GM23338 (cell line): Measurements from ENCODE around the gene CACNB1. TPM values are rescaled to one million over a fixed set of nuclear protein-coding genes. Genes with fewer than 3 reads are reported as not detected.

ENCODE experiments used
- ATAC-seq: fragments of 200-7000 bp; cut with Tn5 transposase; 3 replicates; pipeline ENCODE4 v1.9.1; 2020
- DNase-seq: peaks from one replicate; pipeline ENCODE4 v3.0.0-alpha.2; 2015; ENCODE audit warnings: low spot score
- H2AFZ ChIP-seq: fragments of 200-600 bp; sonication (generic); 2 replicates; pipeline ENCODE4 v1.8.0; 2016; ENCODE audit warnings: antibody characterized with exemption, mild to moderate bottlenecking, moderate library complexity
- H3F3A ChIP-seq: fragments of 200-600 bp; sonication (generic); replicated peaks from 2 replicates; pipeline ENCODE4 v1.8.0; 2017; ENCODE audit warnings: antibody characterized with exemption, mixed run types, low read depth
- H3K27ac ChIP-seq: fragments of 200-600 bp; sonication (generic); 2 replicates; pipeline ENCODE4 v1.6.1; 2016; ENCODE audit warnings: low read depth
- H3K27me3 ChIP-seq: fragments of 200-600 bp; sonication (generic); 2 replicates; pipeline ENCODE4 v1.8.0; 2016; ENCODE audit warnings: mild to moderate bottlenecking, mixed run types, moderate library complexity; ENCODE audit not compliant: insufficient read depth
- H3K36me3 ChIP-seq: fragments of 200-600 bp; sonication (generic); 2 replicates; pipeline ENCODE4 v1.8.0; 2016; ENCODE audit warnings: mild to moderate bottlenecking; ENCODE audit not compliant: insufficient read depth
- H3K4me1 ChIP-seq: fragments of 200-600 bp; sonication (generic); 2 replicates; pipeline ENCODE4 v1.8.0; 2016; ENCODE audit warnings: mild to moderate bottlenecking, moderate library complexity; ENCODE audit not compliant: insufficient read depth
- H3K4me2 ChIP-seq: fragments of 200-600 bp; sonication (generic); 2 replicates; pipeline ENCODE4 v1.7.1; 2017; ENCODE audit warnings: mixed run types
- H3K4me3 ChIP-seq: fragments of 200-600 bp; sonication (generic); 2 replicates; pipeline ENCODE4 v1.6.1; 2016; ENCODE audit warnings: mixed run types
- H3K79me2 ChIP-seq: fragments of 200-600 bp; sonication (generic); replicated peaks from 2 replicates; pipeline ENCODE4 v1.8.0; 2017; ENCODE audit warnings: mild to moderate bottlenecking; ENCODE audit not compliant: insufficient read depth
- H3K9me2 ChIP-seq: fragments of 200-600 bp; sonication (generic); 2 replicates; pipeline ENCODE4 v1.8.0; 2017; ENCODE audit not compliant: insufficient read depth
- H4K20me1 ChIP-seq: fragments of 200-600 bp; sonication (generic); replicated peaks from 2 replicates; pipeline ENCODE4 v1.8.0; 2017; ENCODE audit warnings: mild to moderate bottlenecking; ENCODE audit not compliant: insufficient read depth
- H3K27ac Mint-ChIP-seq: 2 replicates; pipeline ENCODE4 v1.8.0; 2020; ENCODE audit warnings: inconsistent platforms, mild to moderate bottlenecking, moderate library complexity, mixed read lengths
- H3K27me3 Mint-ChIP-seq: 3 replicates; pipeline ENCODE4 v1.8.0; 2022; ENCODE audit warnings: low read depth, mild to moderate bottlenecking, moderate library complexity, mixed read lengths, inconsistent platforms; ENCODE audit not compliant: insufficient read depth, poor library complexity
- H3K36me3 Mint-ChIP-seq: 3 replicates; pipeline ENCODE4 v1.8.0; 2021; ENCODE audit warnings: low read depth, mild to moderate bottlenecking, inconsistent platforms, moderate library complexity, mixed read lengths
- H3K4me1 Mint-ChIP-seq: 3 replicates; pipeline ENCODE4 v1.8.0; 2020; ENCODE audit warnings: mild to moderate bottlenecking, inconsistent platforms, mixed read lengths
- H3K4me3 Mint-ChIP-seq: 3 replicates; pipeline ENCODE4 v1.8.0; 2021; ENCODE audit warnings: moderate library complexity, mild to moderate bottlenecking, inconsistent platforms, mixed read lengths
- H3K9me3 Mint-ChIP-seq: 3 replicates; pipeline ENCODE4 v1.8.0; 2020; ENCODE audit warnings: moderate library complexity, mild to moderate bottlenecking, inconsistent platforms, mixed read lengths
- CREB1 ChIP-seq: fragments of 250-450 bp; sonication (Bioruptor Pico); IDR thresholded peaks from 2 replicates; pipeline ENCODE4 v1.5.0; 2020; ENCODE audit warnings: low read depth, mild to moderate bottlenecking, moderate library complexity
- CTCF ChIP-seq, 2 experiments: fragments of 200-600 bp in 1 of 2; sonication (generic) in 1 of 2; conservative IDR thresholded peaks; 2 replicates each; pipeline versions ENCODE4 v1.5.1 to v1.6.1; 2016 to 2017; ENCODE audit warnings: antibody characterized with exemption in 2 of 2, low read depth in 2 of 2, mild to moderate bottlenecking in 2 of 2, moderate library complexity in 1 of 2
- EZH2 ChIP-seq: fragments of 200-600 bp; sonication (generic); IDR thresholded peaks from one replicate; pipeline ENCODE4 v1.8.0; 2017; ENCODE audit warnings: antibody characterized with exemption, mild to moderate bottlenecking, low read depth; ENCODE audit not compliant: unreplicated experiment
- EZH2phosphoT487 ChIP-seq: fragments of 200-600 bp; sonication (generic); IDR thresholded peaks from one replicate; pipeline ENCODE4 v1.8.1; 2018; ENCODE audit warnings: antibody characterized with exemption; ENCODE audit not compliant: unreplicated experiment
- JUNB ChIP-seq: IDR thresholded peaks from one replicate; pipeline ENCODE4 v1.6.1; 2016; ENCODE audit warnings: antibody characterized with exemption; ENCODE audit not compliant: unreplicated experiment
- NANOG ChIP-seq: IDR thresholded peaks from 2 replicates; pipeline ENCODE4 v1.6.1; 2016; ENCODE audit warnings: antibody characterized with exemption, borderline replicate concordance
- POLR2AphosphoS5 ChIP-seq: IDR thresholded peaks from 2 replicates; pipeline ENCODE4 v1.6.1; 2016; ENCODE audit warnings: antibody characterized with exemption, low read depth
- REST ChIP-seq: IDR thresholded peaks from one replicate; pipeline ENCODE4 v1.6.1; 2018; ENCODE audit warnings: antibody characterized with exemption; ENCODE audit not compliant: unreplicated experiment
- STAT1 ChIP-seq: IDR thresholded peaks from one replicate; pipeline ENCODE4 v1.6.1; 2016; ENCODE audit warnings: antibody characterized with exemption; ENCODE audit not compliant: unreplicated experiment
- ZNF114 ChIP-seq: fragments of 250-450 bp; sonication (Bioruptor Pico); IDR thresholded peaks from 2 replicates; pipeline ENCODE4 v1.5.0; 2020; ENCODE audit warnings: mild to moderate bottlenecking, moderate library complexity
- ZNF331 ChIP-seq: fragments of 250-450 bp; sonication (Bioruptor Pico); IDR thresholded peaks from 2 replicates; pipeline ENCODE4 v1.5.0; 2020; ENCODE audit warnings: low read depth, mild to moderate bottlenecking, moderate library complexity
- polyA plus RNA-seq: library from polyadenylated mRNA; unstranded; fragments of >200 nt; fragmentation: Nextera tagmentation; extraction: Ambion mirVana; gene quantifications from 2 replicates; pipeline ENCODE4 v1.2.1, GENCODE V29; 2016
- total RNA-seq: library from RNA; depleted of rRNA; stranded (reverse); fragments of >200 nt; shearing (Covaris generic); gene quantifications from 2 replicates; pipeline ENCODE4 v1.2.3, GENCODE V29; 2014

CACNB1 gene
- total and polyA plus RNA-seq, 2 experiments from 2014 or later, result 8.4 to 13.1 TPM

GRCh38 chr17:39145143-39145542 is 52.3 kb downstream of the CACNB1 start (continued):
- TF ChIP-seq CTCF (conservative IDR thresholded peaks at IDR 0.05; ENCODE audit: low read depth in 2 of 2) (no peak), ZNF331 (CRISPR knock-in tag) (no peak), STAT1 (no peak), REST (no peak), EZH2 (no peak), JUNB (no peak), EZH2phosphoT487 (no peak), NANOG (no peak), ZNF114 (no peak), CREB1 (CRISPR knock-in tag) (no peak), POLR2AphosphoS5 (no peak)

- Histone ChIP-seq H3K27ac (no peak overlapping the region), H3K36me3 (no peaks in the 10 kb centered on the region), H3K79me2 (no peaks in the 10 kb centered on the region), H3K27me3 (peaks cover 5% of the 10 kb centered on the region; the same call in 1 of the 2 replicates), H3K4me1 (no peaks in the 10 kb centered on the region), H3K4me3 (no peak overlapping the region), H3F3A (no peaks in the 10 kb centered on the region), H3K9me2 (no peaks in the 10 kb centered on the region), H2AFZ (no peak overlapping the region), H4K20me1 (no peaks in the 10 kb centered on the region), H3K4me2 (no peak overlapping the region)
- peaks cover 5% of the 10 kb centered on the region for H3K27me3 Mint-ChIP-seq
- H3K27ac Mint-ChIP-seq, result no peak overlapping the region
- no peak for TF ChIP-seq EZH2phosphoT487
- no peaks in the 10 kb centered on the region for H3K4me1 Mint-ChIP-seq
- no peak for ATAC-seq
- no peaks in the 10 kb centered on the region for H3K36me3 Mint-ChIP-seq
- H3K4me3 Mint-ChIP-seq, result no peak overlapping the region
- DNase-seq, result no peak
- H3K9me3 Mint-ChIP-seq, result no peaks in the 10 kb centered on the region
These were observed 53.0 kb downstream of the CACNB1 start for GRCh38 chr17:39144416-39144840.
